ENCODE measurements around the gene MPO.

Gene MPO

DNA sequence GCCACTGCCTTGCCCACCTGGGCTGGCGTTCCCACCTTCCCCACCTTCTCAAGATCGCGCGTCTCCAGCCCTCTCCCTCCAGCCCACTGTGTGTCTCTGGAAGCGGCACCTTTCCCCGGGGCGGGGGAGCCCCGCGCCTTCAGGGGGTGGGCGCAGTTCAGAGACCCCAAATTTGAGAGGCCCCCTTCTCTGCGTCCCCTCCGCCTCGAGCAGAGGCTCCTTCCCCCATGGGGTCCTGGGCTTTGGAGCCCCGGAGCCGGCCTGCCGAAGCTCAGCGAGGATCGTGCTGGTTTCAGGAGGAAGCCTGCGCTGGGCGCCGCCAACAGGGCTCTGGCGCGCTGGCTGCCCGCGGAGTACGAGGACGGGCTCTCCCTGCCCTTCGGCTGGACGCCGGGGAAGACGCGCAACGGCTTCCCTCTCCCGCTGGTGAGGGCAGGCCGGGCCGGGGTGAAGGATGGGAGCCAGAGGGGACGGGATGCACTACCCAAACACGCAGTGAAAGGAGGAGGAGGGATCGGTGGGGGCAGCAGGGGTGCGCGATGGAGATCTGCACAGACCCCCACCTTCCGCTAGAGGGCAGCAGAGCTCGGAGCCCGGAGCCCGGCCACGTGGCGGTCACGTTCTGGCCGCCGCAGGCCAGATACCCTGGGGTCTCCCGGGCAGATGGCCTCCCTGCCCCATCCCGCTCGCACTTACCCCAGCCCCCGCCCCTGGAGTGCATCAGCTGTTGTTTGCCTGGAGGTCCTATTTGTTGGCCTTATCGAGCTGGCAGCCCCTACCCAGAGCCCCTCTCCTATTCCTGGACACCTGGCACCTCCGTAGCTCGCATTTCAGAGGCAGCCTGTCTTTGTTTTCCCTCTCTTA, 31.2 kb downstream of the MPO start:
- DNase-seq (ENCODE audit: insufficient read length, low spot score) (peak; percentile 63), FAIRE-seq (no peak)
- TF ChIP-seq, protein P1, sequence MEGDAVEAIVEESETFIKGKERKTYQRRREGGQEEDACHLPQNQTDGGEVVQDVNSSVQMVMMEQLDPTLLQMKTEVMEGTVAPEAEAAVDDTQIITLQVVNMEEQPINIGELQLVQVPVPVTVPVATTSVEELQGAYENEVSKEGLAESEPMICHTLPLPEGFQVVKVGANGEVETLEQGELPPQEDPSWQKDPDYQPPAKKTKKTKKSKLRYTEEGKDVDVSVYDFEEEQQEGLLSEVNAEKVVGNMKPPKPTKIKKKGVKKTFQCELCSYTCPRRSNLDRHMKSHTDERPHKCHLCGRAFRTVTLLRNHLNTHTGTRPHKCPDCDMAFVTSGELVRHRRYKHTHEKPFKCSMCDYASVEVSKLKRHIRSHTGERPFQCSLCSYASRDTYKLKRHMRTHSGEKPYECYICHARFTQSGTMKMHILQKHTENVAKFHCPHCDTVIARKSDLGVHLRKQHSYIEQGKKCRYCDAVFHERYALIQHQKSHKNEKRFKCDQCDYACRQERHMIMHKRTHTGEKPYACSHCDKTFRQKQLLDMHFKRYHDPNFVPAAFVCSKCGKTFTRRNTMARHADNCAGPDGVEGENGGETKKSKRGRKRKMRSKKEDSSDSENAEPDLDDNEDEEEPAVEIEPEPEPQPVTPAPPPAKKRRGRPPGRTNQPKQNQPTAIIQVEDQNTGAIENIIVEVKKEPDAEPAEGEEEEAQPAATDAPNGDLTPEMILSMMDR (IDR thresholded peaks at IDR 0.05; ENCODE audit: insufficient read depth, missing control alignments), result peak; percentile 76

DNA sequence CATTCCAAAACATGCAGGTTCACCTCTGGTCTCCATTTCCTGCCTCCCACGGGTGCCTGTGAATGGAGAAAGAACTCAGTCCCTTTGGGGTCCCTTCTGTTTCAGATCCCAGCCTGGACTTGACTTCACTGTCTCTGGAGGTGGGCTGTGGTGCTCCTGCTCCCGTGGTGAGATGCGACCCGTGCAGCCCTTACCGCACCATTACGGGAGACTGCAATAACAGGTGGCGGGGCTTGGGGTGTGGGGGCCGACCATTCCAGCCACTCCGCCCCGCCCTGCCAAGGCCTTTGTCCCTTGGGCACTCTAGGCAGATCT, 31.8 kb downstream of the MPO start:
- DNase-seq (ENCODE audit: insufficient read length, low spot score) (no peak), FAIRE-seq (no peak)
- TF ChIP-seq, protein P1 (IDR thresholded peaks at IDR 0.05; ENCODE audit: insufficient read depth, missing control alignments), result no peak

DNA sequence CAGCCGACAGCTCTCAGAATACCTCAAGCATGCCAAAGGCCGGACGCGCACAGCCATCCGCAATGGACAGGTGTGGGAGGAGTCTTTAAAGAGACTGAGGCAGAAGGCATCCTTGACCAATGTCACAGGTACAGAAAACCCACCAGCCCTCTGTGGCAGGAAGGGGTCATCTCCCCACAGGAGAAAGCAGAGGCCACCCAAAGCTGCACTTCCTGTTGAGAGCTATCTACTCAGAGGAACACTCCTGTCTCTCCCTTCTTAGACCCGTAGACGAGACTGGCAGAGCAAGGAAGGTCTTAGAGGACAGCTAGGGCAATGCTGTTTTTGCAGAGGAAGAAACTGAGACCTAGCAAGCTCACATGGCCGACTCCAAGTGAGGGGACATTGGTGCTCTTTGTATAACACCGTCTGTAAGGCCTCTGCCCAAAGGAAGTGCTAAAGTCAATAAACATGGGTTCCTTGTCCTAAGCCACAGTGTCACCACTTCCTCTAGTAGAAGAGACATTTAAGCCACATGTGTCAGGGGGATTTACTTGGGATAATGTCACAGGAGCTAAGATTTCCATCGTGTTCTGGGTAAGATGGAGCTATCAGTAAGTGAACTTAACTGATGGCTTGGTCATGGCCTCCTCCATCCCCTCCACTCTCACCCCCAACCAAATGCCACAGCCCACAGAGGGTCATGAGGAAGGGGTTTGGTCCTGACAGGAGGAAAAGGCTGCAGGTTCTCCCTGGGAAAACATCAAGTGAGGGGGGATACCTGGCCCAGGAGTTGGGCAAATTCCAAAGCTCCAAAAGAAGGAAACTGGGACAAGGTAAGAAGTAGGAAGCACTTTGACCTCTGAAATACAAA, 33.0 kb downstream of the MPO start:
- FAIRE-seq (no peak), DNase-seq (ENCODE audit: insufficient read length, low spot score) (no peak)

DNA sequence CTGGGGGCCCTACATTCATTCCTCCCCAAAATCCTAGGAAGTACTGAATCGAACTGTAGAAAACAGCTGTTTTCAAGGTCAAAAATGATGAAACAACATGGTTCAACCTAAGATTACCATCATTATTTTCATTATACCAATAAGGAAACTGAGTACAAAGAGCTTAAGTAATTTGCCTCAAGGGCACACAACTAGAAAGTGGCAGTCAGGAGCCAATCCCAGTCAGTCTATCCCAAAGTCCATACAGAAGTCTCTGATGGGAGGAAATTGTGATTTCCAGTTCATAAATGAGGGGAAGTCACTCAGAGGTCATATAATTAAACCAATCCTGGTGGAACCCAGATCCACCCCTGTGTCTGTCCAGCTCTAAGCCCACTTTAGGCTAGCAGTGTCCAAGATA, 34.0 kb downstream of the MPO start:
- TF ChIP-seq, protein P1 (IDR thresholded peaks at IDR 0.05; ENCODE audit: insufficient read depth, missing control alignments), result no peak
- DNase-seq (ENCODE audit: insufficient read length, low spot score) (no peak), FAIRE-seq (no peak)

More for the DNA sequence above, 33.0 kb downstream of the MPO start:
- TF ChIP-seq, protein P1 (IDR thresholded peaks at IDR 0.05; ENCODE audit: insufficient read depth, missing control alignments), result no peak

DNA sequence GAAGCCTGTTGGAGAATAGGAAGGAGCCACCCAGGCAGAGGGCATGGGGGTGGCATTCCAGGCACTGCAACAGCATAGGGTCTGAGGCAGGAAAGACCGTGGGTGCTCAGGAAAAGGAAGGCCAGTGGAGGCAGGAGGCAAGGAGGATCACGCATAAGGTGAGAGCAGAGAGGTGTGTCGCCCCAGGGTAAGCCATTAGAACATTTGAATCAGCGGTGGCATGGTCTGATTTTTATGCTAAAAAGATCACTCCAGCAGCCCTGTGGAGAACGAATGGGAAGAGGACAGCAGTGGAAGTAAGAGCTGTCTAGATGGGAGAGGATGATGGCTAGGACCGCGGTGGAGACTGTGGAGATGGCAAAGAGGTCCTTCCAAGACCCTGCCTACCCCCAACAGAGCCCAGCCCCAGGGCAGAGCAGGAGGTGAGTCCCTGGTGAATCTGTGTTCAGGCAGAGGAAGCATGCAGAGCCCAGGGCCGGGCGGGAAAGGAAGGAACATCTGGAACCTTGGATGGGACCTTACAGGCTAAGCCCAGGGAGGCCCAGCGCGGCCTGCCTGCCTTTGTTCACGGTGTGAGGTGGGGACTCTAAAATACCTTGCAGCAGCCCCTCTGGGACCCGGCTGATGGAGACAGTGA, 34.5 kb downstream of the MPO start:
- TF ChIP-seq, protein P1 (IDR thresholded peaks at IDR 0.05; ENCODE audit: insufficient read depth, missing control alignments), result no peak

DNA sequence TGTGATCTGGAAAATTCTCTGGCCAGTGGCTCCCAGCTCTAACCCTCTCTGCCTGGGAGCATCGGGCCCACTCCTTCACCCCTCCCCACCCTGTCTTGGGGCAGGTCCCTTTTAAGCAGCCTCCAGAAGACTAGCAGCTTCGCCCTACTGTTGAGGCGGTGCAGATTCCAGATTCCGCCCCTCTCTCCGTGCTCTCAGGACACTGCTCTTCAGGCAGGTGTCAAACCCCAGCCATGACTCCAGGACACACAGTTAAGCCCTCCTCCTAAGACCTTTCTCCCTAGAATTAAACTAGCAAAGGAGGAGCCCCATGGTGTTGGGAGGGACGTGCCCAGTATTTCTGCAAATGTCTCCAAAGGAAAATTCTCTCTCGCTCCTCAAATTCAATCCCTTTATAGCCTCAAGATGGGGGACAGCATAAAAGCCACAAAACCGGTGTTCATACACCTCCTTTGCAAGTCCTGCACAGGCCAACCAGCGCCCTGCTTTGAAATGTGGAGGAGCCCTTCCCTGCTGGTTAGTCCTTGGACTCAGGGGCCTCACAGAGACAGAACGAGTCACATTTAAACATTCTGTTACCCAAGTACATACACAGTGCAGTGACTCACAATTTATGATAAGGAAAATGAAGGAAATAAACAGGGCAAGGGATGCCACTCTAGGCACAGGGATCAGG, 35.2 kb downstream of the MPO start:
- TF ChIP-seq, protein P1 (IDR thresholded peaks at IDR 0.05; ENCODE audit: insufficient read depth, missing control alignments), result no peak
- DNase-seq (ENCODE audit: insufficient read length, low spot score) (no peak), FAIRE-seq (no peak)

More for the DNA sequence above, 34.5 kb downstream of the MPO start:
- FAIRE-seq (no peak), DNase-seq (ENCODE audit: insufficient read length, low spot score) (no peak)
